ENCODE results near the gene DCAF16.
"Not testable (repeated sequence)": the region's sequence is repeated elsewhere in the genome, so short reads cannot be mapped to it uniquely, and the experiment has no call there.

DCAF16 gene

GRCh38 chr4:17810260-17811077 lies at the start of gene DCAF16, which contains the start of gene NCAPG:
Gene DCAF16, minus strand, starts transcription at chr4:17810757. Its CDS starts 6,616 bp downstream, at chr4:17804141.
Gene NCAPG, plus strand, starts transcription at chr4:17810979. Its CDS starts 99 bp downstream, at chr4:17811078.
- peak; percentile 99 for DNase-seq (ENCODE audit: low read depth)

GRCh38 chr4:17859793-17860406 lies 49.3 kb upstream of the DCAF16 start:
- no peak for DNase-seq (ENCODE audit: low read depth)

DNA sequence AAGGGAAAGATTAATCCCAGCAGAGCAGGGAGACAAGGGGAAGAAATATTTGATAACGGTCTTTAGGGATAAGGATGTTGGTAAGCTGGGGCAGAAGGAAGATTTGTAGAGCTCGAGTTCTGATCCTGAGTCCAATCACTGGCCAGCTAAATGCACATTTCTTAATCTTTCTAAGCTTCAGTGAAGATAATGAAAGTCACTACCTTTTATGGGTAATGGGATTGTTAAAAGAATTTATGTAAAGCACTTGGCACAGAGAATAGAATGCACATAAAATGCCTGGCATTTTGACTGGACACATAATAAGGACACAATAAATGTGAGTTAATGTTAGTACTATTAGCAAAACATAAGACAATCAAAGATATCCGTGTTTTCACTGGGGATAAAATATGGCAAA lies 43.5 kb upstream of the DCAF16 start:
- no peak for DNase-seq (ENCODE audit: low read depth)

- DNase-seq (ENCODE audit: low read depth): no peak
These were observed 41.4 kb upstream of the DCAF16 start for GRCh38 chr4:17851959-17852358.

GRCh38 chr4:17850295-17850694 lies 39.7 kb upstream of the DCAF16 start:
- DNase-seq (ENCODE audit: low read depth): not testable (repeated sequence)

DNA sequence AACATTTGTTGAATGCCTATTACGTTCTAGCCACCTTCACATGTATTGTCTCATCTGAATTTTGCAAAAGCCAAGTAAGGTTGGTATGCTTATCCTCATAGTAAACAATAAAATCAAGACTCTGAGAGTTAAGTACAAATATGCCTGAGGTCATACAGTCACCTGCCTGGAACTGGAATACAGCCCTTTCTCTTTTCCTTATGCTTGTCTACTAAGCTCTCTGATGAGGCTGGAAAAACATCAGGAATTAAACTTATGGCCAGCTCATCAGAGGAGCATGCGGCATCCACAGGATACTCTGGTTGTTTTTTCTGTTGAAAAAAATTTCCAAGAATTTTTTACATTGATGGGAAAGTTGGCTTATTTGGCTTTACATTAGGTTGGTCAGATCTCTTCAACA lies 35.7 kb upstream of the DCAF16 start:
- DNase-seq (ENCODE audit: low read depth): no peak

GRCh38 chr4:17823871-17824669 lies 13.5 kb upstream of the DCAF16 start:
- no peak for DNase-seq (ENCODE audit: low read depth)

- peak; percentile 74 for DNase-seq (ENCODE audit: low read depth)
These were observed 6.5 kb upstream of the DCAF16 start for GRCh38 chr4:17817027-17817426.

- no peak for DNase-seq (ENCODE audit: low read depth)
These were observed 5.6 kb upstream of the DCAF16 start for GRCh38 chr4:17816142-17816541.

DNA sequence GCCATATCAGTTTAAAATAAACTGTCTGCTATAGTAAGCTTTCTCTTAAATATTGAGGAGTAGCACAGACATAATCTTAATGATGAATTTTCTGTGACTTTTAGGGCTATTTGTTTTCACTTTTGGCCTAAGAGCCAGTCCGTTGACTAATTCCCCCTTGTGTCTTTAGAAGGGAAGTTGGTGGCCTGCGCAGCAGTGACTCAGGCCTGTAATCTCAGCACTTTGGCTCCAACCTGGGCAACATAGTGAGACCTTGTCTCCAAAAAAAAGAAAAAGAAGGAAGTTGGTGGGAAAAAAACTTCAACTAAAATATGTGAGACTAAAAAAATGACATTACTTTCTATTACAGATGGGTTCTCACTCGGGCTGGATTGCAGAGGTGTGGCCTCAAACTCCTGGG lies 3.6 kb upstream of the DCAF16 start:
- DNase-seq (ENCODE audit: low read depth): no peak

DNA sequence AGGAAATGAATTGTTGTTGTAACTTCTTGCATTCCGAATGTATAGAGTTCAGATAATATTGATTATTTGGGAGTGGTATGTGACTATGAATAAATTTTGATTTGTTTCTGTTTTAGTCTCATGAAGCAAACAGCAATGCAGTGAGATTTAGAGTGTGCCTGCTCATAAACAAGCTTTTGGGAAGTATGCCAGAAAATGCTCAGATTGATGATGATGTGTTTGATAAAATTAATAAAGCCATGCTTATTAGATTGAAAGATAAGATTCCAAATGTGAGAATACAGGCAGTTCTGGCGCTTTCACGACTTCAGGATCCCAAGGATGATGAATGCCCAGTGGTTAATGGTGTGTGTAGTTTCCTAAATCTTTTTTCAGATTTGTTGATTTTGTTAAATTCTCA lies 2.2 kb upstream of the DCAF16 start:
- DNase-seq (ENCODE audit: low read depth): no peak

DNA sequence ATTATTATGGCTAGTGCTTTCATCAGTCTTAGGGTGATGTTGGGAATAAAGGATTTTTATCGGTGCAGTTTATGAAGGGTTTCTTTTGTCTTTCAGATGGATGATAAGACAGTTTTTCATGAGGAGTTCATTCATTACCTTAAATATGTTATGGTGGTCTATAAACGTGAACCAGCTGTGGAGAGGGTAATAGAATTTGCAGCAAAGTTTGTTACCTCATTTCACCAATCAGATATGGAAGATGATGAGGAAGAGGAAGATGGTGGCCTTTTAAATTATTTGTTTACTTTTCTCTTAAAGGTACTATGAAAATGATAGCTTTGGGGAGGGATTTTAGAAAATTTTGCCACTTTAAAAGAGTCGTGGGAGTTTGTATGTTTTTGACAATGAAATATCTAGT lies 1.6 kb upstream of the DCAF16 start:
- DNase-seq (ENCODE audit: low read depth): no peak

DNA sequence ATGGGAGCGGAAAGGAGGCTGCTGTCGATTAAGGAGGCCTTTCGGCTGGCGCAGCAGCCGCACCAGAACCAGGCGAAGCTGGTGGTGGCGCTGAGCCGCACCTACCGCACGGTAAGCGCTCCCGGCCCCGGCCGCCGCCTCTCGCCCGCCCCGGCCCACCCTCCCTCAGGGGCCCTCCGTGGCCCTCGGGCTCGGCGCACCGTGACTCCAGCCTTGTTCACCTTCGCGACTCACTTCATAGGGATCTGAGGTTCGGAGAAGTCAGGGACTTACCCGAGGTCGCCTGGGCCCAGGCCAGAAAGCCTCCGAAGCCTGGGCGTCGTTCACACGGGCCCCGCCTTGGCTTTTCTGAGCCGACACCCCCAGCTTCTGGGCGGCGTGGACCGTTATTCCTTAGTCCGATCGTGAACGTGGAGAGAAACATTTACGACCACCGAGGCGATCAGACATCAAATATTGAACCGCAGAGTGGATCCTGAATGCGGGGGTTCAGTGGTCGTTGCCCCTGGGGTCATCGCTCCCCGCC lies 584 bp upstream of the DCAF16 start:
- no peak for DNase-seq (ENCODE audit: low read depth)

- DNase-seq (ENCODE audit: low read depth): no peak
These were observed 890 bp downstream of the DCAF16 start for GRCh38 chr4:17809667-17810066.

- no peak for DNase-seq (ENCODE audit: low read depth)
These were observed 3.1 kb downstream of the DCAF16 start for GRCh38 chr4:17807446-17807845.

GRCh38 chr4:17805580-17806155 lies 4.9 kb downstream of the DCAF16 start:
- DNase-seq (ENCODE audit: low read depth): no peak

GRCh38 chr4:17797808-17798207 lies 12.7 kb downstream of the DCAF16 start:
- no peak for DNase-seq (ENCODE audit: low read depth)

DNA sequence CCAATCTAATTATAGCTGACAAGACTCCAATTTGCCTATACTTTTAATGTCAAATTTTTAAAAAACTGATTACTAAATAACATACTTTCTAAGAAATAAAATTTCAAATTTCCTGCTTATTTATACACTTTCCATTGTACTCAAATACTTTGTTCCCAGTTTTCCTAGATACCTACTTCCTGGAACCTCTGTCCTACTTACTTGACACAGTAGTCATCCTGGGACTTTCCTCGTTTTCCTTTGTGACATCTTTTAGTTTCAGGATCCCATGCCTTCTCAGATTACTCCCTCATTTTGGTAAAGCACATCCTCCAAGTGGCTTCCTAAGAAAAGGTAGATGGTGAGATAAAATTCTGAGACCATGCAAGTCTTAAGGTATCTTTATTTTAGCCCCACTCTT lies 15.8 kb downstream of the DCAF16 start:
- DNase-seq (ENCODE audit: low read depth): no peak

DNA sequence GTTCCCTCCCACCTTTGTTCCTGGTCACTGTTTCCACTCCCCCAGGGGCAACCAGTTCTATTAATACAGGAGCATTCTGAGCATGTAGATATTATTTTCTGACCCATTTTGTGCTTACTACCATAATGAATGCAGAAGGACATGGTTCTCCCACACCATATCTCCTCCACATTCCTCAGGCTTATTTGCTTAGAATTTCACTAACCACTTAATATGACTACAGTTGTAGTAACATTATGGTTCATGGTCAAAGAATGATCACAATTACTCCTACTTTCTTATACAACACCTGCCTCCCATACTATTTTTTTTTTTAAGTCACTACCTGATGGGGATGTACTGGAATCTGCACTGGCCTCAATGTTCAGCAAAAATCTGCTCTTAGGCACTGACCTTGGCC lies 21.6 kb downstream of the DCAF16 start:
- no peak for DNase-seq (ENCODE audit: low read depth)

DNA sequence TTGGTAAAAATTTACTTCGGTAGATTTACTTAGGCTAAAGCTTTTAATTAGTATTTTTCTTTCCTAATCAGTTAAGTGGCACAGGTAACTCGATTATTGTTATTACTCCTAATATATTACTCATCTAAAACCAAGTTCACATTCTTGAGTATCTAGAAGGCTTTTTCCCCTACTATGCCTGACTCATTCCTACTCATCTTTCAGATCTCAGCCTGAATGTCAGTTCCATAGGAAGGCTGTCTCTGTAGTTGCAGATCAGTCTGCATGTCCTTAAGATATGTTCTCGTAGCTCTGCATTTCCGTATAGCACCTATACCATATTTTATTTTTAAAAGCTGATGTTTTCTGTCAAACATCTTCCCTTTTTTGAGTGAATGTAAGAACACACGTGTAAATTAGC lies 23.2 kb downstream of the DCAF16 start:
- DNase-seq (ENCODE audit: low read depth): no peak

DNA sequence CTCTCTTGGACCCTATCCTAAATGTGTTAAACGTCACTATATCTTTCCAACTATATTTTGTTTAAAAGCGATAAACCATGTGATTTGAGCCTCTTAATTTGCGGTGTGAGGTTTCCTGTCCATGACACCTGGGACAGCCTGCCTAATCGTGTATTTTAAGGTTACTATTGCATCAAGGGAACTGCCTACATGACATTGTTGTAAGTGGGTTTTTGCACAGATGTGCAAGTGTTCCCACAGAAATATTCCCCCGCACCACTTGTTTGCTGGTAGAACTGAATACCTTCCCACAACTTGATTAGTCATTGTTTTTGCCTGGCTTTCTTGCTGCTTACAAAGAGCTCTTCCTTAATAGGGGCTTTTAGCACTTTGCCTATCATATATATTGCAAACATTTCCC lies 24.0 kb downstream of the DCAF16 start:
- no peak for DNase-seq (ENCODE audit: low read depth)

GRCh38 chr4:17785858-17786257 lies 24.7 kb downstream of the DCAF16 start:
- DNase-seq (ENCODE audit: low read depth): no peak

Measured in fibroblast of the conjunctiva (primary cell).